AG08395 (cell line): ENCODE data around the gene LRRC17.

Experiments used
- DNase-seq: peaks from one replicate; pipeline ENCODE4 v3.0.0; 2012; ENCODE audit warnings: mixed read lengths, low spot score

Gene LRRC17, protein sequence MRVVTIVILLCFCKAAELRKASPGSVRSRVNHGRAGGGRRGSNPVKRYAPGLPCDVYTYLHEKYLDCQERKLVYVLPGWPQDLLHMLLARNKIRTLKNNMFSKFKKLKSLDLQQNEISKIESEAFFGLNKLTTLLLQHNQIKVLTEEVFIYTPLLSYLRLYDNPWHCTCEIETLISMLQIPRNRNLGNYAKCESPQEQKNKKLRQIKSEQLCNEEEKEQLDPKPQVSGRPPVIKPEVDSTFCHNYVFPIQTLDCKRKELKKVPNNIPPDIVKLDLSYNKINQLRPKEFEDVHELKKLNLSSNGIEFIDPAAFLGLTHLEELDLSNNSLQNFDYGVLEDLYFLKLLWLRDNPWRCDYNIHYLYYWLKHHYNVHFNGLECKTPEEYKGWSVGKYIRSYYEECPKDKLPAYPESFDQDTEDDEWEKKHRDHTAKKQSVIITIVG

GRCh38 chr7:102912742-102913141 is at the start of gene LRRC17:
Gene LRRC17 (plus strand): TSS chr7:102913000. CDS start chr7:102933914, 20,914 bp downstream.
- peak; percentile 44 for DNase-seq

DNA sequence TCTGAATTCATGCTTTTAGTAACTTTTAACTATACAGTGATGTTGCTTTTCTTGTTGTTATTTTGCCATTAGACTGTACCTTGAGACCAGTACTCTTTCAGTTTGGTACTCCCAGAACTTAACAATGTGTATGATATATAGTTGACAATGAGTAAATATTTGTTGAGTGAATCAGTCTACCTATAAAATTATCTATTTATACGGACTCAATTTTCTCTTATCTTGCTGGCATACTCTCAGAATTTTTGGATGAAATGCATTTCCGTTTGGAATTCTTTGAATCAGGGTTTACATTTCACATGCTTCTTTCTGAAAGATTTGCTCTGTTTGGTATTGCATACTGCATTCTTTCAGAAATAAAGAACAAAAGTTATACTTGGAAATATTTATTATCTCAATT is 47.8 kb upstream of the LRRC17 start:
- no peak for DNase-seq

DNA sequence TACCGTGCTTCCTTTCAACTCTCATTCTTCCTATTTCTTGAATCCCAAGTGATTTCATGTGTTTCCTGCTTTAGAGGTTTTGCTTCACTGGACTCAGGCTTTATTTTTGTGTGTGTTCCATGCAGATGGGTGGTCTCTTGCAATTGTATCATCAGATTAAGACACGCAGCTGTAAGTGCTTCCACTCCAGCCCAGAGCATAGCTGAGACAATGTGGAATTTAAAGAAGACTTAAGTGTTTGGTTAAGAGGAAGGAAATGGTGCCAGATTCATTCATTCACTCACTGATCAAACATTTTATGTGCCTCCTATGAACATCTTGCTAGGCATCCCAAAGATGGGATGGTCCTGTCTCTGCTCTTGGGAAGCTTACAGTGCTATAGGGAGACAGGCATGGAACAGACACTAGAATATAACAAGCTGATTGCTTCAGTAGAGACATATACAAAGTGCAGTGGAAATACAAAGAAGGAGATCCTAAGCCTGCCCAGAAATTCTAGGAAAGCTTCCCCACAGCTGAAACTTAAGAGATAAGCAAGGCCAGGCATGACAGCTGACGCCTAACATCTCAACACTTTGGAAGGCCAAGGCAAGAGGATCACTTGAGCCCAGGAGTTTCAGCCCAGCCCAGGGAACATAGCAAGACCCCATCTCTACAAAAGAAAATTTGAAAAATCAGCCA is 46.1 kb upstream of the LRRC17 start:
- DNase-seq = no peak

- DNase-seq = no peak
These were observed 43.6 kb upstream of the LRRC17 start for GRCh38 chr7:102869195-102869594.

DNA sequence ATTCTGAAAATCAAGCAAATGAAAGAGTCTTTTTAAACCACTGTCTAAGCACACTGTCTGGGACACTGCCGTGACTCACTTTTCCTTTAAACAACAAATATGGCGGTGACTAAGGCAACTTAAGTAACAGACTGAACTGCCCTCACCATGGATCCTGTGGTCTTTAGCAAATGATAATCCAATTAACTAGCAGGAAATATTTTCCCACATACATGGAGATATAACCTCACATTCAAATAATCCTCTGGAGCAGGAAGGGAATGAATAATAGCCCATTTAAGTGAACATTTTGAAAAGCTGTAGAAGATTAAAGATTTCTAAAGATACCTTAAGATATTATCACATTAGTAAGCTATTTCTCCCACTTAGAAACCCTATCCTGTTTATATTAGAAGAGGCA is 40.3 kb upstream of the LRRC17 start:
- DNase-seq = peak; percentile 70

GRCh38 chr7:102873470-102874165 is 39.2 kb upstream of the LRRC17 start:
- no peak for DNase-seq

DNA sequence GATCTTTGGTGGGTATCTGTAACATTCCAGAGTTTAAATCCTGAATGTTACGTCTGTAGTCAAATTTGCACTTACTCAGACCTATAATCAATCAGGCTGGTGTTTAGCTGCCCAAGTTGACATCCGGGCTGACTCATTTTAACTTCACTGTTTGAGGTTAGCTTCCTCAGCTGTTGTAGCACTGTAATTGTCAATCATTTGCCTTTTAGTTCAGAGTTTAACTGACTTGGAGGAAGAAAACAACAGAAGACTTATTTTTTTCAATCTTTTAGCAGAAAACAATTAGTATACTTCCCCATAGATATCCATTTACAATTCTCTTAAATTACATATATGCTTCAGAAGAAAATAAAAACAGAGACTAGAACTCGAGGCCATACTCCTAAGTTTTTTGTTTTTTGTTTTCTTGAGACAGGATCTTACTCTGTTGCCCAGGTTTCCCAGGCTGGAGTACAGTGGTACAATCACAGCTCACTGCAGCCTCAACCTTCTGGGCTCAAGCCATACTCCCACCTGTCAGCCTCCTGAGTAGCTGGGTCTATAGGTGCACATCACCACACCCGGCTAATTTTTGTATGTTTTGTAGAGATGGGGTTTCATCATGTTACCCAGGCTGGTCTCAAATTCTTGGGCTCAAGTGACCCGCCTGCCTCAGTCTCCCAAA is 38.5 kb upstream of the LRRC17 start:
- peak; percentile 63 for DNase-seq

DNA sequence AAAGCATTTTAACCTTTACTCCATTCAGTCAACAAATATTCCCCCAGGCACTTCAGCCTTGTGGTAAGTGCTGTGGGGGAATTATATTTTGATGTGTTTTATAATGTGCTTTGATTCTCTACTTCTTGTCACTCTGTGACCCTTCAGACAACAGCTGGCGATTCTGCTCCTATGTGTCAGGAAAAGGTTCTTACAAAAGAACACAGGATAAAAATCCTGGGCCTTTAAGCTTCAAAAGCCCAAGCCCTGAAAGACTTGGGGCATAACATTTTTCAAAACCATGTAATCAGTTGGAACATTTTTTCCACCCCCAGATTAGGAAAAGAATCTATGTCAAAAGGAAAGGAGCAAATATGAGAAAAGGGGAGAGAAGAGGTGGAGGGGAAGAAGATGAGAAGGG is 37.8 kb upstream of the LRRC17 start:
- no peak for DNase-seq

GRCh38 chr7:102875700-102876295 is 37.0 kb upstream of the LRRC17 start:
- peak; percentile 96 for DNase-seq

DNA sequence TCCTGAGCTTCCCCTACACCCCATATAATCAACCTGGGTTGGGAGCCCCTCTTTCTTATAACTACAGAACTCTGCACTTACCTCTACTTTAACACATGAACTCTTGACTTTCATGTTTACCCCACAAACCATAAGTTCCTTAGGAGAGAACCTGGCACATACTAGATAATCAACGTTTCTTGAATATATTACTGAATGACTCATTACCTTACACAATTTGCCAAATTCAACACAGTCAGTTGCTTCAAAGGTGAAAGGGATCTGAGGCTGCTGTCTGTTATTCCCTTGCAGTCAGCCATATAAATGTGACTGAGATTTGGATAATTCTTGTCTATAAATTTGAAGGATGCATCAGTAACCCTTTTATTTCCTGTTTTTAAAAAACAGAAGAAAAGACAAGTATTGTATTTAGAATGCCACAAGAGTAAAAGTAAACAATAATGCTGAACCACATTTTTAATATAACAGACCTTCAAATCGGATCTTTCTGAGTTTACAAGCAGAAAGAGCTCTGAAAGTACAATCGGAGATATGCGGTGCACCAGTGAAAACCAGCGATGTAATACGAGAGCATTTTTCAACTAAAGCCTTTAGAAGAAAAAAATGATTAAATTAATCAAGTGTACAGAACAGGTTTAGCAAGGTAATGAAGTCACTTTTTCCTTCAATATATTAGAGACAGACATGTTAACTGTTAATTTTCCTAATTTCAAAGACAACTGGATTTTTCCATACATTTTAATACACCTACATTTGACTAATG is 29.5 kb upstream of the LRRC17 start:
- no peak for DNase-seq

- no peak for DNase-seq
These were observed 24.1 kb upstream of the LRRC17 start for GRCh38 chr7:102888561-102889233.

DNA sequence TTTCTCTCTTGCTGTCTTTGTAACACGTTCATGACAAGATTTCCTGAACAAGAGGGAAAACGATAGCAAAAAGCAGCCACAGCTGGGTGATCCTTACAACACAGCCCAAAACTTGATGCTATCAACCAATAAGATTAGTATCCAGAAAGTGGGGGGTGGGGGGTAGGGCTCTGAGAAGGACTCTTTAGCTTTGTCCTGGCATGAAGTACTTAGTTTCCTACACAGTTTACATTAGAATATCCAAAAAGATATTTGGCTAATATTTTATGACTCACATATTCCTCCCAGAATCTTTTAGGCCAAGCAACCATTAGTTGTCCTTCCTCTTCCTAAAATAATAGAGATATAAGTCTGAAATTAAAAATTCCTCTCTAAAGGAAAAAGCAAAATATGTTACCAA is 22.9 kb upstream of the LRRC17 start:
- no peak for DNase-seq

DNA sequence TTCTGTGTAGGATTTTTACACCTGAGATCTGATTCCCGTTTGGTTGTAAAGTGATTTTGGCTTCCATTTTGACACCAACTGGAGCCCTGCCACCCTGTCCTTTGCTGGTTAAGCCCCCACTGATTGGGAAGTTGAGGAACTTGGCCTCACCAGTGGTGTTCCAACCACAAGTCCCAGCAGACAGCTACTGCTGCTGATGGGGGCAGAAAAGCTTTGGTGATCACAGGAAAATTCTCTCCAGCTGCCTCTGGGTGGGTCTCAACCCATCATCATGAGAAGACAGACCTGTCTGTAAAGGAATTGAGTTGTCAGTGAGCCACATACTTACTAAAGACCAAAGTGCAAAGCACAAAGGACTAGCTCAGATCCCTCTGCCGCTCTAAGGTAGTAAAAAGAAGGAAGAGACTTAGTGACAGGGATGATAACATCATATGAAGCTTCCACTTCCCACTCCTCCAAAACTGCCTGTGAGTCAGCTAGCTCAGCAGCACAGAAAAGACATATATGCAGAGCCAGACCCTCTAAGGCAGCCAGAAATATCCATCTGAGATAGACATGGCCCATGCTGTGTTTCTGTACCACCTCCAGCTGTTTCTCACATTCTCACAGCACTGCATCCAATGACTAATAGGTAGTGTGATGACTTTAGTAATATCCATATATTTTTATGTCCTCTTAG is 22.4 kb upstream of the LRRC17 start:
- no peak for DNase-seq

DNA sequence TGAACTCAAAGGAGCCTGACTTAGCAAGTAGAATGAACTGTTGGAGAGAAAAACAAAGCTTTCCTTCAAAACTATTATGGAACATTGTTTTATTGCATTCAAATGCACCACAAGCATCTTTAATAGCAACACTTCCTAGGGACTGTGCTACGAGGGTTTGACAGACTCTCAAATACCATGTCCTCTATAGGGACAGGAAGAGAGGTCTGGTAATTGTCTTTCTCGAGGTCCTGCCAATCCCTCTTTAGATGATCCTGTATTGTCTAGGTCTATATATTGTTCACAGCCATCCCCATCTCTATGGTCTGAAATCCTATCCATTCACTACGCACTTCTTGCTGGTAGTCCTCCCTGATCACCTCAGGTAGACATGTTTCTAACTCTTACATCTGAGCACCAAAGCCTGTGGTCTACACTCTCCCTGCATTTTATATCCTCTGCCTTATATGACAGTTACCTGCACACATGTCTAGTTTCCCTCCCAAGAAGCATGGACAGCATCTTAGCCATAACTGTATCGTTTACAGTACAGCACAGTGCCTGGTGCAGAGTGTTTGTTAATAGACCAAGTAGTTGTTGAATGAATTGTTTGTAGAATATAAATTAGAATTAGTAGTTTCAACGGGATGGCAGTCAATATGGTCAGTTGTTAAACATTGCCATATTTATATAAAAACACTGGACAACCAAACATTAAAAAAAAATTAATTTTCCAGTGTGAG is 21.7 kb upstream of the LRRC17 start:
- DNase-seq = no peak

DNA sequence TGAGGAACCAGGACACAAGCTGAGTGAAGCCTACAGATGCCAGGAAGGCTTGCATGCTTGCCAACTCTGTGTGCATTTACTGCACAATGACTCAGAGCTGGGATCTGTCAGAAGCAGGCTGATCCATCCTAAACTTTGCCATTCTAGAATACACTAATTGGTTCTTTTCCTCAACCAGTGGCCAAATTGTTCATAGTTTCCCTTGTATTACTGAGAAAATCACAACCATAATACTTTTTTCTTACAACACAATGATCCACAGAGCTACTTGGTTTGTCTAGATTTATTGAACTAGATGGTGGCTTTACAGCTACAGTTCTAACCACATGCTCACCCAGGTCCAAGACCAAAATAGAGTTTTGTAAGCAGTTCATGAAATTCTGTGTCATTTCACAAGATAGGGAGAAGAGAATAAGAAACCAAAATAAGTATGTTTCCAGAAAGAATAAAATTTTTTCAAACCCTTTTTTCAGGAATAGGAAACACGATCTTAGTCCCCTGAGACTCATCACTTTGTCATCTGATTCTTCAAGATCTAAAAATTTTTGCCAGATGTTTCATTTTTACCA is 21.0 kb upstream of the LRRC17 start:
- peak; percentile 88 for DNase-seq

DNA sequence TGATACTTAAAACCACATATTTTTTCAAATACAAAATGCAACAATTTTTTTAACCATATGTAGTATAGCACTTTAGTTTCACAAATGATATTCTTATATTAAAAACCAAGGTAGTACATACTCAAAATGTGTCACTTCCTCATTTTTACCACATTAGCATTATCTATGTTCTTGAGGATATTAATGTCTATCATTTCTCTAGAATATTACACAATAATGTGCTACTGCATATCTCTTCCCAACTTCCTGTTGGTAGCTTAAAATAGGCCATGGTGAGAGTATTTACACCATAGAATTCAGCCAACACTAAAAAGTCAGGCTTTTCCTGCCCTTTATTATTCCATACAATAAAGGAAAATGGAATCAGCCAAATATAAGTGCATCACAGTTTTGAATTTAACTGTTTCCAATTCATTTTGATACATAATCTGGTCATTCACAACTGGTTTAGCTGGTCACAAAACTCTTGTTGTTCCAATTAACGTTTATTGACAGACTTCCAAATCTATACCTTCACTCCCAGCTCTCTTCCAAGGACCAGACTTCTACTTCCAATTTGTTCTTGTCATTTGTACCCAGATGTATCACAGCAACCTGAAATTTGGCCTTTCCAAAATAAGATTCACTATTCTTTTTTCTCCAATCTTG is 20.0 kb upstream of the LRRC17 start:
- DNase-seq = no peak

- DNase-seq = no peak
These were observed 17.2 kb upstream of the LRRC17 start for GRCh38 chr7:102895602-102896001.

DNA sequence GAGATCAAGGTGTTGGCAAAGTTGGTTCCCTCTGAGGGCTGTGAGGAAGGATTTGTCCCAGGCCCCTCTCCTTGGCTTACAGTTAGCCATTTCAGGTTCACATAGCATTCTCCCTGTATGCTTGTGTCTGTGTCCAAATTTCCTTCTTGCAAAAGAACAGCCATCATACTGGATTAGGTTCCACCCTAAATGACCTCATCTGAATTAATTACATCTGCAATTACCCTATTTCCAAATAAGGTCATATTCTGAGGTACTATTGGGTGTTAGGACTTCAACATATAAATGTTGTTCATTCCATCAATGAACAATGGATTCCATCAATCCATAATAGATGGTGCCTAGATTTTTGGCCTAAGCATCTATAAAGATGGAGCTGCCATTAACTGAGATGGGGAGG is 16.2 kb upstream of the LRRC17 start:
- no peak for DNase-seq
